Right atrium auricular region (tissue), 2 donors: ENCODE measurements around the gene RAB34. TPM values are rescaled to one million over a fixed set of nuclear protein-coding genes. Genes with fewer than 3 reads are reported as not detected.
A peak's percentile ranks its signal among the peaks of the same experiment; 100 is the strongest.

ENCODE experiments used
- DNase-seq: peaks from one replicate; pipeline ENCODE4 v3.0.0-alpha.2; 2019; ENCODE audit warnings: low spot score
- H3K27ac ChIP-seq, 2 donors: fragments of 200-600 bp; sonication (generic); 1 replicate in 1 of 2; 2 replicates in 1 of 2; pipeline ENCODE4 v1.5.1; 2016 to 2019
- H3K27me3 ChIP-seq, 2 donors: fragments of 200-600 bp; sonication (generic); one replicate each; pipeline versions ENCODE4 v1.5.1 to v1.6.0; 2017 to 2019
- H3K36me3 ChIP-seq: fragments of 200-600 bp; sonication (generic); one replicate; pipeline ENCODE4 v1.5.1; 2016
- H3K4me1 ChIP-seq, 2 donors: fragments of 200-600 bp; sonication (generic); one replicate each; pipeline versions ENCODE4 v1.5.1 to v1.6.0; 2017 to 2019
- H3K4me3 ChIP-seq, 2 donors: fragments of 200-600 bp; sonication (generic); 1 replicate in 1 of 2; 2 replicates in 1 of 2; pipeline ENCODE4 v1.5.1; 2017 to 2019; ENCODE audit warnings: mild to moderate bottlenecking in 1 of 2, moderate library complexity in 1 of 2
- H3K9me3 ChIP-seq, 2 donors: fragments of 200-600 bp; sonication (generic); one replicate each; pipeline ENCODE4 v1.5.1; 2019
- CTCF ChIP-seq, 2 donors: fragments of 200-600 bp; sonication (generic); IDR thresholded peaks; one replicate each; pipeline ENCODE4 v1.5.1; 2019; ENCODE audit warnings: antibody characterized with exemption in 2 of 2
- total RNA-seq, 2 donors: library from RNA; depleted of rRNA; stranded (reverse); fragments of >200 nt; gene quantifications; one replicate each; pipeline ENCODE4 v1.1.0, GENCODE V29; 2016

The RAB34 gene
- 100 to 1,000 TPM in 1 of 2 donors, 10 to 100 TPM in 1; 55.8 to 139 TPM for total RNA-seq

- H3K27me3 ChIP-seq = no peaks in the 10 kb centered on the region
- TF ChIP-seq CTCF (IDR thresholded peaks at IDR 0.05) = peak in 1 of 2 donors; percentile 61
- no peaks in the 10 kb centered on the region for H3K9me3 ChIP-seq
- H3K27ac ChIP-seq = peak within 1 kb of the TSS; percentile 91 to 92
- DNase-seq = peak; percentile 86
- peaks cover 0 to 55% of the 10 kb centered on the region in 2 donors for H3K4me1 ChIP-seq
- H3K36me3 ChIP-seq = peaks cover 37% of the 10 kb centered on the region
- H3K4me3 ChIP-seq = peak within 1 kb of the TSS; percentile 55 to 70
These were observed at the start of gene RAB34 for GRCh38 chr17:28717578-28718332. RAB34 (minus strand) TSS chr17:28717868; CDS start chr17:28717266, 602 bp downstream.

DNA sequence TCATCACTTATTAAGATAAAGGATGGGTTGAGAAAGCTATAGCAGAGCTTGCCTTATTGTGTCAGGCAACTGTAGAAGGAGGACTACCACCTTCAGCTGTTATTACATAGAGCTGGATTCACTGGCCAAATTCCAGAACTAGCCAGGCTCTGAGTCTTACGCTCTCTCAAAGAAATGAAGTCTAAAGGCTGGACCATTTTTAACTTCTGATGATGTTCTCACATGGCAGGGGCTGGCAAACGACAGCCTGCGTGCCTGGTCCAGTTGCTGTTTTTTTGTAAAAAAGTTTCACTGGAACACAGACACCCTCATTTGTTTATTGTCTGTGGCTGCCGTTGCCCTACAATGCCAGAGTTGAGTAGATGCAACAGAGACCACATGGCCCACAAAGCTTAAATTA, 47.4 kb upstream of the RAB34 start:
- Histone ChIP-seq H3K27ac (no peak overlapping the region), H3K4me1 (peaks cover 0 to 23% of the 10 kb centered on the region in 2 donors), H3K27me3 (no peaks in the 10 kb centered on the region), H3K36me3 (peaks cover 12% of the 10 kb centered on the region), H3K9me3 (no peaks in the 10 kb centered on the region), H3K4me3 (no peak overlapping the region)
- DNase-seq = no peak
- no peak for TF ChIP-seq CTCF (IDR thresholded peaks at IDR 0.05)

DNA sequence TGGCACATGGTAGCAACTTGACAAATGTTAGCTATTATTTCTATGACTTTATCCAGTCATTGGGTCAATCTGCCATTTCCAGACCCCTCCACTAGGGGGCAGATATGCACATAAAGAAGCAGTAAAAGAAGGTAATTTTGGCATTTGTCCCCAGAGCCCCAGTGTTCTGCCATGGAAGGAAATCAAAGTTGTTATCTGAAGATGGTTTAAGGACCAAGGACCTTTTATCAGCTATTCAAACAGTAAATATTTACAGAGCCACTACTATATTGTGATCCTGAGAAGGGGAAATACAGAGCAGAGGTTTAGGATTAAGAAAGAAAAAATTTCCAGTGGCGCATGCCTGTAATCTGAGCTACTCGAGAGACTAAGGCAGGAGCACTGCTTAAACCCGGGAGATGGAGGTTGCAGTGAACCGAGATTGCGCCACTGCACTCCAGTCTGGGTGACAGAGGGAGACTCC, 46.2 kb upstream of the RAB34 start:
- Histone ChIP-seq H3K27ac (no peak overlapping the region), H3K4me3 (no peak overlapping the region), H3K9me3 (no peaks in the 10 kb centered on the region), H3K4me1 (peaks cover 0 to 23% of the 10 kb centered on the region in 2 donors), H3K27me3 (no peaks in the 10 kb centered on the region), H3K36me3 (peaks cover 24% of the 10 kb centered on the region)
- peak; percentile 79 to 91 for TF ChIP-seq CTCF (IDR thresholded peaks at IDR 0.05)
- peak; percentile 92 for DNase-seq

GRCh38 chr17:28763137-28763799, 45.6 kb upstream of the RAB34 start:
- Histone ChIP-seq H3K36me3 (peaks cover 30% of the 10 kb centered on the region), H3K27ac (no peak overlapping the region), H3K9me3 (no peaks in the 10 kb centered on the region), H3K4me3 (no peak overlapping the region), H3K4me1 (peaks cover 0 to 23% of the 10 kb centered on the region in 2 donors), H3K27me3 (no peaks in the 10 kb centered on the region)
- TF ChIP-seq CTCF (IDR thresholded peaks at IDR 0.05) = no peak
- no peak for DNase-seq

GRCh38 chr17:28760601-28761562, 43.2 kb upstream of the RAB34 start:
- H3K9me3 ChIP-seq = no peaks in the 10 kb centered on the region
- TF ChIP-seq CTCF (IDR thresholded peaks at IDR 0.05) = no peak
- peaks cover 0 to 23% of the 10 kb centered on the region in 2 donors for H3K4me1 ChIP-seq
- no peak for DNase-seq
- H3K27me3 ChIP-seq = no peaks in the 10 kb centered on the region
- H3K4me3 ChIP-seq = no peak overlapping the region
- no peak overlapping the region for H3K27ac ChIP-seq
- H3K36me3 ChIP-seq = peaks cover 32% of the 10 kb centered on the region
